ENCODE results near the gene ZSWIM9. TPM values are rescaled to one million over a fixed set of nuclear protein-coding genes. Genes with fewer than 3 reads are reported as not detected.
"Not testable (repeated sequence)": the region's sequence is repeated elsewhere in the genome, so short reads cannot be mapped to it uniquely, and the experiment has no call there.

Gene ZSWIM9
- total and polyA plus RNA-seq, 11 donors, result 2.2 to 7.7 (median 6.2) TPM

GRCh38 chr19:48230555-48231129 lies 60.2 kb downstream of the ZSWIM9 start:
- DNase-seq (no peak), ATAC-seq (no peak)
- intact Hi-C loops (cut with DNase I), result no loop called here
- Histone ChIP-seq H3K36me3 (peaks cover 0 to 100% (median 94%) of the 10 kb centered on the region in 9 donors), H3K4me1 (no peaks in the 10 kb centered on the region), H3K27me3 (no peaks in the 10 kb centered on the region), H3K4me3 (no peak overlapping the region), H3K27ac (no peak overlapping the region), H3K9me3 (no peaks in the 10 kb centered on the region)
- 85 to 93% (median 90%) methylated on average over 18 to 19 of the region's 19 CpGs for WGBS, 4 donors
- no peak for TF ChIP-seq POLR2A (IDR thresholded peaks at IDR 0.05)
- no peak for TF ChIP-seq CTCF (IDR thresholded peaks at IDR 0.05)

GRCh38 chr19:48237057-48237456 lies 66.6 kb downstream of the ZSWIM9 start:
- DNase-seq, result no peak
- WGBS, 4 donors, result 63 to 82% (median 73%) methylated on average over 3 of the region's 3 CpGs
- ATAC-seq, result no peak
- TF ChIP-seq CTCF (IDR thresholded peaks at IDR 0.05) (no peak), POLR2A (IDR thresholded peaks at IDR 0.05) (no peak)
- Histone ChIP-seq H3K4me3 (no peak overlapping the region), H3K27ac (no peak overlapping the region), H3K4me1 (no peaks in the 10 kb centered on the region), H3K27me3 (no peaks in the 10 kb centered on the region), H3K9me3 (no peaks in the 10 kb centered on the region), H3K36me3 (peaks cover 0 to 100% (median 74%) of the 10 kb centered on the region in 9 donors)
- intact Hi-C loops (cut with DNase I), result no loop called here

DNA sequence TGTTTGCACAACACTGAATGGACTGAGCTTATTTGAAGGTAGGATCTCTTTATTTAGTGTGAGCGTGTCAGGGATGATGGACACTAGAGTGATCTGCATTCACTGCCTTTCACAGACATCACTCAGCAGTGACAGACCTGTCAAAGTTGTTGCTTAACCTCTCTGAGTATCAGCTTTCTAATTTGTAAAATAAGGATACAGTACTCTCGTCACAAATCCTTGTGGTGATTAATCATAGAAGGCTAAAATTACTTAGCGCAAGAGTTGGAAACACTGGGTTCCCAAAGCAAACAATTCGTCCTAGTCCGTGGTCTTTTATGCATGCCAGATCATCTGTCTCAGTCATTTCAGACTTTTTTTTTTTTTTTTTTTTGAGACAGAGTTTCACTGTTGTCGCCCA lies 68.6 kb downstream of the ZSWIM9 start:
- Histone ChIP-seq H3K9me3 (no peaks in the 10 kb centered on the region), H3K27ac (no peak overlapping the region), H3K36me3 (peaks cover 0 to 91% (median 56%) of the 10 kb centered on the region in 9 donors), H3K4me1 (peaks cover 0 to under 1% (median 0%) of the 10 kb centered on the region in 12 donors), H3K27me3 (no peaks in the 10 kb centered on the region), H3K4me3 (no peak overlapping the region)
- DNase-seq (no peak), ATAC-seq (no peak)
- intact Hi-C loops (cut with DNase I), result no loop called here
- WGBS, 4 donors, result 78 to 94% (median 85%) methylated on average over 6 of the region's 6 CpGs
- TF ChIP-seq POLR2A (IDR thresholded peaks at IDR 0.05) (no peak), CTCF (IDR thresholded peaks at IDR 0.05) (no peak)

- no peaks in the 10 kb centered on the region for H3K27me3 ChIP-seq
- 92 to 95% (median 94%) methylated on average over 9 of the region's 9 CpGs for WGBS, 4 donors
- peaks cover 0 to 86% (median 50%) of the 10 kb centered on the region in 9 donors for H3K36me3 ChIP-seq
- intact Hi-C loops (cut with DNase I), result no loop called here
- H3K27ac ChIP-seq, result no peak overlapping the region
- TF ChIP-seq POLR2A (IDR thresholded peaks at IDR 0.05) (no peak), CTCF (IDR thresholded peaks at IDR 0.05) (no peak)
- DNase-seq, result no peak
- no peaks in the 10 kb centered on the region for H3K9me3 ChIP-seq
- peaks cover 0 to 6% (median 2%) of the 10 kb centered on the region in 12 donors for H3K4me1 ChIP-seq
- ATAC-seq, result no peak
- H3K4me3 ChIP-seq, result no peak overlapping the region
Measured at GRCh38 chr19:48239582-48240141, 69.2 kb downstream of the ZSWIM9 start.

GRCh38 chr19:48241771-48242170 lies 71.3 kb downstream of the ZSWIM9 start:
- DNase-seq; ATAC-seq; H3K4me3 ChIP-seq; H3K27ac ChIP-seq; H3K9me3 ChIP-seq; intact Hi-C loops (cut with DNase I); H3K27me3 ChIP-seq: not testable (repeated sequence)
- peaks cover 0 to 25% (median 5%) of the 10 kb centered on the region in 12 donors for H3K4me1 ChIP-seq
- H3K36me3 ChIP-seq, result peaks cover 0 to 85% (median 51%) of the 10 kb centered on the region in 9 donors
- 90 to 99% (median 93%) methylated on average over 6 of the region's 6 CpGs for WGBS, 4 donors

All from heart left ventricle (tissue), 16 donors.